K562 (cell line): ENCODE measurements around the gene KPNA4. TPM values are rescaled to one million over a fixed set of nuclear protein-coding genes. Genes with fewer than 3 reads are reported as not detected.

ENCODE experiments used
- BACH1 ChIP-seq: fragments of 200-800 bp; sonication (Bioruptor generic); IDR thresholded peaks from 2 replicates; pipeline ENCODE4 v1.6.1; 2016; ENCODE audit warnings: missing genetic modification characterization, missing compliant biosample characterization
- C11orf30 ChIP-seq: fragments of 450-650 bp; IDR thresholded peaks from 2 replicates; pipeline ENCODE4 v1.6.1; 2016; ENCODE audit warnings: low read depth, mild to moderate bottlenecking
- DMBX1 ChIP-seq: fragments of 250-450 bp; sonication (Bioruptor Pico); IDR thresholded peaks from 2 replicates; pipeline ENCODE4 v1.8.0; 2022; ENCODE audit warnings: inconsistent platforms, mild to moderate bottlenecking, moderate library complexity, borderline replicate concordance
- ELF1 ChIP-seq: fragments of 200-800 bp; sonication (Bioruptor generic); IDR thresholded peaks from 2 replicates; pipeline ENCODE4 v1.6.1; 2016; ENCODE audit warnings: missing genetic modification characterization, missing compliant biosample characterization
- ETS2 ChIP-seq: IDR thresholded peaks from 2 replicates; pipeline ENCODE4 v1.6.1; 2016; ENCODE audit warnings: borderline replicate concordance, missing genetic modification characterization, mild to moderate bottlenecking, moderate library complexity, missing compliant biosample characterization; ENCODE audit not compliant: poor library complexity, severe bottlenecking
- FOXA3 ChIP-seq, 2 experiments: fragments of 450-650 bp in 1 of 2; sonication (generic) in 1 of 2; formaldehyde crosslinking; IDR thresholded peaks in 1 of 2; conservative IDR thresholded peaks in 1 of 2; 2 replicates each; pipeline versions ENCODE4 v1.4.0 to v1.8.0; 2020 to 2022; ENCODE audit warnings: mild to moderate bottlenecking in 2 of 2, missing genetic modification reagents in 1 of 2
- HDAC8 ChIP-seq: fragments of 450-650 bp; IDR thresholded peaks from 2 replicates; pipeline ENCODE4 v1.6.1; 2016; ENCODE audit warnings: mild to moderate bottlenecking, missing genetic modification characterization, moderate library complexity, missing compliant biosample characterization
- MBD2 ChIP-seq: sonication (generic); IDR thresholded peaks from 2 replicates; pipeline ENCODE4 v1.6.1; 2016; ENCODE audit warnings: low read depth, borderline replicate concordance
- MTA3 ChIP-seq: fragments of 450-650 bp; formaldehyde crosslinking; IDR thresholded peaks from 2 replicates; pipeline ENCODE4 v1.6.1; 2017; ENCODE audit warnings: mild to moderate bottlenecking, borderline replicate concordance
- RBM15 ChIP-seq: fragments of 200-400 bp; formaldehyde crosslinking; IDR thresholded peaks from 2 replicates; pipeline ENCODE4 v1.6.1; 2018; ENCODE audit warnings: mild to moderate bottlenecking, low read length, moderate library complexity; ENCODE audit not compliant: insufficient read depth
- SMAD2 ChIP-seq: fragments of 150-350 bp; IDR thresholded peaks from 2 replicates; pipeline ENCODE4 v1.6.1; 2014; ENCODE audit warnings: low read depth, mild to moderate bottlenecking, low read length
- TCFL5 ChIP-seq: fragments of 250-450 bp; sonication (Bioruptor Pico); conservative IDR thresholded peaks from 2 replicates; pipeline ENCODE4 v1.6.1; 2021; ENCODE audit warnings: mild to moderate bottlenecking, moderate library complexity, matching md5 sums
- TGIF2 ChIP-seq: sonication (generic); formaldehyde crosslinking; IDR thresholded peaks from 2 replicates; pipeline ENCODE4 v1.8.1; 2022; ENCODE audit warnings: mild to moderate bottlenecking, missing genetic modification reagents, moderate library complexity
- TSC22D4 ChIP-seq: fragments of 450-650 bp; IDR thresholded peaks from 2 replicates; pipeline ENCODE4 v1.6.1; 2016; ENCODE audit warnings: missing genetic modification characterization, missing biosample characterization, control low read depth
- U2AF1 ChIP-seq: fragments of 200-400 bp; formaldehyde crosslinking; optimal IDR thresholded peaks from 2 replicates; pipeline ENCODE3; 2017; ENCODE audit warnings: mild to moderate bottlenecking, low read depth, low read length, moderate library complexity
- ZNF24 ChIP-seq: fragments of 450-650 bp; IDR thresholded peaks from 2 replicates; pipeline ENCODE4 v1.6.1; 2016
- ZNF282 ChIP-seq: sonication (generic); formaldehyde crosslinking; IDR thresholded peaks from 2 replicates; pipeline ENCODE4 v1.8.1; 2023; ENCODE audit warnings: missing genetic modification reagents
- ZNF444 ChIP-seq: fragments of 250-450 bp; sonication (Bioruptor Pico); IDR thresholded peaks from 2 replicates; pipeline ENCODE4 v1.4.0; 2020; ENCODE audit warnings: mild to moderate bottlenecking, moderate library complexity
- ZNF586 ChIP-seq: fragments of 450-650 bp; formaldehyde crosslinking; conservative IDR thresholded peaks from 2 replicates; pipeline ENCODE4 v1.4.0; 2020; ENCODE audit warnings: mild to moderate bottlenecking, moderate library complexity
- polyA plus RNA-seq, 8 experiments: library from polyadenylated mRNA; depleted of rRNA in 4 of 8; stranded (reverse) in 5 of 8; unstranded in 3 of 8; fragments of >200 nt; fragmentation: Nextera tagmentation in 2 of 8; fragmentation: Illumina TruSeq in 1 of 8; extraction: Ambion mirVana in 2 of 8; extraction: Trizol in 1 of 8; gene quantifications; 2 replicates each; pipeline versions ENCODE4 v1.2.1 to v1.2.3, GENCODE V29; 2011 to 2014; ENCODE audit warnings: inconsistent platforms in 1 of 8, missing spikeins in 1 of 8
- total RNA-seq, 7 experiments: library from RNA; depleted of rRNA in 6 of 7; stranded (reverse); fragments of >200 nt in 6 of 7; fragmentation: Illumina TruSeq in 2 of 7; extraction: Trizol in 2 of 7; gene quantifications; 2 replicates each; pipeline versions ENCODE4 v1.2.1 to v1.2.3, GENCODE V29; 2011 to 2021; ENCODE audit warnings: low replicate concordance in 1 of 7
- TF ChIP-seq, protein P1 (sequence below): fragments of 450-650 bp; IDR thresholded peaks from 2 replicates; pipeline ENCODE4 v1.6.1; 2018; ENCODE audit not compliant: partially characterized antibody
- TF ChIP-seq, protein P2 (sequence below): fragments of 250-450 bp; sonication (Bioruptor Pico); IDR thresholded peaks from 2 replicates; pipeline ENCODE4 v1.9.0; 2021; ENCODE audit warnings: mild to moderate bottlenecking
- TF ChIP-seq, protein P3 (sequence below): sonication (generic); formaldehyde crosslinking; IDR thresholded peaks from 2 replicates; pipeline ENCODE4 v1.8.1; 2023; ENCODE audit warnings: mild to moderate bottlenecking, missing genetic modification reagents, moderate library complexity

The KPNA4 gene
- total and polyA plus RNA-seq, 9 of the 15 experiments (the other 6 are each of a cell fraction or from before 2014, with no cell fraction given): 13.9 to 66.6 (median 34.5) TPM

DNA sequence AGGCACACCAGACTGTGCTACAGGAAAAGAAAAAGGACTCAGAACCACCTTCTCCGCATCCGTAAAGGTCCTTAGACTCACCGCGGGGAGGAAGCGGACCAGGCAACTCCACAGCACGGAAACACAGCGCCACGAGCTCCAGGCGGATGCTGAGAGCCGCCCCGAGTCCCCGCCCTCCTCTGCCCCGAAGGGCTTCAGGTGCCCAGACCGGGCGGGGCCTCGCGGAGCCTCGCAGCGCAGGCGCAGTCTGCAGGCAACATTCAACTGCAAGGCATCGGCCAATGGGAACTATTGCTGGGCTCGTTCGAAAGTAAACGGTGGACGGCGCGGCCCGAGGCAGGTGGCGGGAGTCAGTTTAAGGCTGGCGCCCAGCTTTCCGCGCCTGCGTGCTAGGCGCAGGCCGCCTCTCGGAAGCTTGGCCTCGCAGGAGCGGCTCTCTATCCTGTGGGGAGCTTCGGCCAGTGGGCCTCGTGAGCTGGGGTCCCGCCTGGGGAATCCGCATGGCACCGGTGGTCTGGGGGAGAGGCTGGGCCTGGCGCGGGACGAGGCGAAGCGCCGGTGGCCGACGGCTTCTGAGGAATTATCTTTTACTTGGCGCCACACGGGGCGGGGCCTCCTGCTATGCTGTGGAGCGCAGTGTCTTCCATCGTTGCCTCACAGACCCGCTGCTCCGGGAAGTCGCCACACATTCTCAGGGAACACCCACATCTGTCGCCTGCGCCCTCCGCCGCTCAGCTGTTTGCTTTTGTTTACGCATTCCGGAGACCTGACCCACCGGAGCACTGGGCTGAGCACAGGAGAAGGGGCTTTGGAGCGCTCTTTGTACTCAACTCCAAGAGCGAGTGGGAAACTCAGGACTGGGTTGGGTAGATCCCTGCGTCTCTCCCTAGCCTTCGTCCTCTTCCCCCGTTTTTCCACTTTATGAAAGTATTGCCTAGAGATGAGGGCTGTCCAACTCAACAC, 115.5 kb downstream of the KPNA4 start, which contains the start of gene TRIM59 (continued):
- TF ChIP-seq ZNF282 (CRISPR knock-in tag) (peak; percentile 95; the same call in 1 of the 2 replicates), DMBX1 (peak; percentile 70), MTA3 (peak; percentile 31), ZNF586 (CRISPR knock-in tag) (no peak), HDAC8 (tag) (peak; percentile 76), TCFL5 (CRISPR knock-in tag) (no peak), ELF1 (tag) (peak; percentile 36), U2AF1 (no peak), TGIF2 (CRISPR knock-in tag) (peak; percentile 99), SMAD2 (no peak), BACH1 (tag) (peak; percentile 43; the same call in 1 of the 2 replicates), ZNF24 (no peak), ETS2 (no peak), RBM15 (no peak), ZNF444 (CRISPR knock-in tag) (no peak), TSC22D4 (tag) (no peak), MBD2 (no peak; the same call in 1 of the 2 replicates), C11orf30 (no peak), FOXA3 (CRISPR knock-in tag; conservative IDR thresholded peaks at IDR 0.05 in 1 of 2, IDR thresholded peaks at IDR 0.05 in 1 of 2) (peak in 1 of 2 experiments; percentile 87; a peak in 1 of 4 replicates)
- TF ChIP-seq, protein P1, sequence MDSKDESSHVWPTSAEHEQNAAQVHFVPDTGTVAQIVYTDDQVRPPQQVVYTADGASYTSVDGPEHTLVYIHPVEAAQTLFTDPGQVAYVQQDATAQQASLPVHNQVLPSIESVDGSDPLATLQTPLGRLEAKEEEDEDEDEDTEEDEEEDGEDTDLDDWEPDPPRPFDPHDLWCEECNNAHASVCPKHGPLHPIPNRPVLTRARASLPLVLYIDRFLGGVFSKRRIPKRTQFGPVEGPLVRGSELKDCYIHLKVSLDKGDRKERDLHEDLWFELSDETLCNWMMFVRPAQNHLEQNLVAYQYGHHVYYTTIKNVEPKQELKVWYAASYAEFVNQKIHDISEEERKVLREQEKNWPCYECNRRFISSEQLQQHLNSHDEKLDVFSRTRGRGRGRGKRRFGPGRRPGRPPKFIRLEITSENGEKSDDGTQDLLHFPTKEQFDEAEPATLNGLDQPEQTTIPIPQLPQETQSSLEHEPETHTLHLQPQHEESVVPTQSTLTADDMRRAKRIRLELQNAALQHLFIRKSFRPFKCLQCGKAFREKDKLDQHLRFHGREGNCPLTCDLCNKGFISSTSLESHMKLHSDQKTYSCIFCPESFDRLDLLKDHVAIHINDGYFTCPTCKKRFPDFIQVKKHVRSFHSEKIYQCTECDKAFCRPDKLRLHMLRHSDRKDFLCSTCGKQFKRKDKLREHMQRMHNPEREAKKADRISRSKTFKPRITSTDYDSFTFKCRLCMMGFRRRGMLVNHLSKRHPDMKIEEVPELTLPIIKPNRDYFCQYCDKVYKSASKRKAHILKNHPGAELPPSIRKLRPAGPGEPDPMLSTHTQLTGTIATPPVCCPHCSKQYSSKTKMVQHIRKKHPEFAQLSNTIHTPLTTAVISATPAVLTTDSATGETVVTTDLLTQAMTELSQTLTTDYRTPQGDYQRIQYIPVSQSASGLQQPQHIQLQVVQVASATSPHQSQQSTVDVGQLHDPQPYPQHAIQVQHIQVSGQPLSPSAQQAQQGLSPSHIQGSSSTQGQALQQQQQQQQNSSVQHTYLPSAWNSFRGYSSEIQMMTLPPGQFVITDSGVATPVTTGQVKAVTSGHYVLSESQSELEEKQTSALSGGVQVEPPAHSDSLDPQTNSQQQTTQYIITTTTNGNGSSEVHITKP: no peak
- TF ChIP-seq, protein P2, sequence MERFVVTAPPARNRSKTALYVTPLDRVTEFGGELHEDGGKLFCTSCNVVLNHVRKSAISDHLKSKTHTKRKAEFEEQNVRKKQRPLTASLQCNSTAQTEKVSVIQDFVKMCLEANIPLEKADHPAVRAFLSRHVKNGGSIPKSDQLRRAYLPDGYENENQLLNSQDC: no peak
- TF ChIP-seq, protein P3, sequence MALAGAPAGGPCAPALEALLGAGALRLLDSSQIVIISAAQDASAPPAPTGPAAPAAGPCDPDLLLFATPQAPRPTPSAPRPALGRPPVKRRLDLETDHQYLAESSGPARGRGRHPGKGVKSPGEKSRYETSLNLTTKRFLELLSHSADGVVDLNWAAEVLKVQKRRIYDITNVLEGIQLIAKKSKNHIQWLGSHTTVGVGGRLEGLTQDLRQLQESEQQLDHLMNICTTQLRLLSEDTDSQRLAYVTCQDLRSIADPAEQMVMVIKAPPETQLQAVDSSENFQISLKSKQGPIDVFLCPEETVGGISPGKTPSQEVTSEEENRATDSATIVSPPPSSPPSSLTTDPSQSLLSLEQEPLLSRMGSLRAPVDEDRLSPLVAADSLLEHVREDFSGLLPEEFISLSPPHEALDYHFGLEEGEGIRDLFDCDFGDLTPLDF (CRISPR knock-in tag): peak; percentile 100
